ENCODE measurements around the gene NANOS3. TPM values are rescaled to one million over a fixed set of nuclear protein-coding genes. Genes with fewer than 3 reads are reported as not detected.
A peak's percentile ranks its signal among the peaks of the same experiment; 100 is the strongest.

Gene NANOS3
- total and polyA plus RNA-seq, 2 of the 13 experiments (the other 11 are each of a cell fraction or from before 2014, with no cell fraction given), result 0.21 TPM; not detected in 1

GRCh38 chr19:13880059-13881043 is 3.4 kb downstream of the NANOS3 start (continued):
- no peak for TF ChIP-seq CEBPZ (IDR thresholded peaks at IDR 0.05; ENCODE audit: low read length)
- TF ChIP-seq ELF4 (CRISPR knock-in tag; IDR thresholded peaks at IDR 0.05; ENCODE audit: borderline replicate concordance), result no peak
- no peak for TF ChIP-seq ZFP82 (CRISPR knock-in tag; IDR thresholded peaks at IDR 0.05; ENCODE audit: borderline replicate concordance)
- peak; percentile 60; the same call in 1 of the 2 replicates for TF ChIP-seq GFI1 (CRISPR knock-in tag; IDR thresholded peaks at IDR 0.05; ENCODE audit: borderline replicate concordance)
- TF ChIP-seq SOX13 (IDR thresholded peaks at IDR 0.05), result no peak
- peak in 1 of 2 experiments; percentile 58; a peak in 1 of 4 replicates for TF ChIP-seq SOX13 (CRISPR knock-in tag; conservative IDR thresholded peaks at IDR 0.05 in 1 of 2, IDR thresholded peaks at IDR 0.05 in 1 of 2)
- TF ChIP-seq SNAPC4 (CRISPR knock-in tag; IDR thresholded peaks at IDR 0.05), result 0 out of 2 replicates have a peak, but pooled peaks have one; percentile 60
- peak; percentile 82; the same call in 1 of the 2 replicates for TF ChIP-seq ZNF3 (CRISPR knock-in tag; IDR thresholded peaks at IDR 0.05)
- TF ChIP-seq ZNF260 (CRISPR knock-in tag; IDR thresholded peaks at IDR 0.05; ENCODE audit: borderline replicate concordance, low read depth), result no peak
- TF ChIP-seq NBN (conservative IDR thresholded peaks at IDR 0.05), result no peak
- no peak for TF ChIP-seq ZNF557 (CRISPR knock-in tag; IDR thresholded peaks at IDR 0.05)
- TF ChIP-seq ARID4A (CRISPR knock-in tag; IDR thresholded peaks at IDR 0.05; ENCODE audit: borderline replicate concordance), result peak; percentile 70; the same call in 1 of the 2 replicates
- no peak for TF ChIP-seq SOX6 (IDR thresholded peaks at IDR 0.05)
- peak; percentile 76; the same call in 1 of the 2 replicates for TF ChIP-seq SOX6 (CRISPR knock-in tag; IDR thresholded peaks at IDR 0.05)

Data from HepG2 (cell line).